ENCODE data around the gene ERBB4.
A peak's percentile ranks its signal among the peaks of the same experiment; 100 is the strongest.
"Not testable (repeated sequence)": the region's sequence is repeated elsewhere in the genome, so short reads cannot be mapped to it uniquely, and the experiment has no call there.

ERBB4 gene

GRCh38 chr2:212467551-212467950, 71.1 kb downstream of the ERBB4 start:
- not testable (repeated sequence) for H3K27me3 ChIP-seq (ENCODE audit: control insufficient read depth, insufficient read depth, low read length); H3K4me1 ChIP-seq (ENCODE audit: control insufficient read depth, low read depth, low read length); H3K27ac ChIP-seq (ENCODE audit: low read length); H3K4me3 ChIP-seq (ENCODE audit: low read length); H3K36me3 ChIP-seq (ENCODE audit: control insufficient read depth, low read depth, low read length); H3K9me3 ChIP-seq (ENCODE audit: control insufficient read depth, low read depth, low read length); H3K9ac ChIP-seq (ENCODE audit: low read length)

- Histone ChIP-seq H3K36me3 (ENCODE audit: control insufficient read depth, low read depth, low read length) (no peaks in the 10 kb centered on the region), H3K4me3 (ENCODE audit: low read length) (no peak overlapping the region), H3K27ac (ENCODE audit: low read length) (no peak overlapping the region), H3K4me1 (ENCODE audit: control insufficient read depth, low read depth, low read length) (no peaks in the 10 kb centered on the region), H3K27me3 (ENCODE audit: control insufficient read depth, insufficient read depth, low read length) (no peaks in the 10 kb centered on the region), H3K9me3 (ENCODE audit: control insufficient read depth, low read depth, low read length) (peaks cover 3% of the 10 kb centered on the region), H3K9ac (ENCODE audit: low read length) (no peak overlapping the region)
These were observed 73.1 kb downstream of the ERBB4 start for GRCh38 chr2:212465456-212465855.

GRCh38 chr2:212461708-212462107, 76.9 kb downstream of the ERBB4 start:
- not testable (repeated sequence) for H3K27ac ChIP-seq (ENCODE audit: low read length); H3K9me3 ChIP-seq (ENCODE audit: control insufficient read depth, low read depth, low read length); H3K4me3 ChIP-seq (ENCODE audit: low read length); H3K27me3 ChIP-seq (ENCODE audit: control insufficient read depth, insufficient read depth, low read length); H3K4me1 ChIP-seq (ENCODE audit: control insufficient read depth, low read depth, low read length); H3K9ac ChIP-seq (ENCODE audit: low read length); H3K36me3 ChIP-seq (ENCODE audit: control insufficient read depth, low read depth, low read length)

GRCh38 chr2:212454149-212454548, 84.5 kb downstream of the ERBB4 start:
- H3K4me3 ChIP-seq (ENCODE audit: low read length) = no peak overlapping the region
- H3K4me1 ChIP-seq (ENCODE audit: control insufficient read depth, low read depth, low read length) = peaks cover 5% of the 10 kb centered on the region
- H3K9me3 ChIP-seq (ENCODE audit: control insufficient read depth, low read depth, low read length) = no peaks in the 10 kb centered on the region
- H3K9ac ChIP-seq (ENCODE audit: low read length) = no peak overlapping the region
- H3K36me3 ChIP-seq (ENCODE audit: control insufficient read depth, low read depth, low read length) = no peaks in the 10 kb centered on the region
- no peaks in the 10 kb centered on the region for H3K27me3 ChIP-seq (ENCODE audit: control insufficient read depth, insufficient read depth, low read length)
- H3K27ac ChIP-seq (ENCODE audit: low read length) = no peak overlapping the region

- no peaks in the 10 kb centered on the region for H3K9me3 ChIP-seq (ENCODE audit: control insufficient read depth, low read depth, low read length)
- no peak overlapping the region for H3K27ac ChIP-seq (ENCODE audit: low read length)
- no peaks in the 10 kb centered on the region for H3K36me3 ChIP-seq (ENCODE audit: control insufficient read depth, low read depth, low read length)
- no peak overlapping the region for H3K4me3 ChIP-seq (ENCODE audit: low read length)
- H3K9ac ChIP-seq (ENCODE audit: low read length) = no peak overlapping the region
- peaks cover 5% of the 10 kb centered on the region for H3K4me1 ChIP-seq (ENCODE audit: control insufficient read depth, low read depth, low read length)
- no peaks in the 10 kb centered on the region for H3K27me3 ChIP-seq (ENCODE audit: control insufficient read depth, insufficient read depth, low read length)
These were observed 86.8 kb downstream of the ERBB4 start for GRCh38 chr2:212451786-212452231.

- Histone ChIP-seq H3K27me3 (ENCODE audit: control insufficient read depth, insufficient read depth, low read length) (no peaks in the 10 kb centered on the region), H3K27ac (ENCODE audit: low read length) (no peak overlapping the region), H3K36me3 (ENCODE audit: control insufficient read depth, low read depth, low read length) (no peaks in the 10 kb centered on the region), H3K4me3 (ENCODE audit: low read length) (no peak overlapping the region), H3K9me3 (ENCODE audit: control insufficient read depth, low read depth, low read length) (no peaks in the 10 kb centered on the region), H3K9ac (ENCODE audit: low read length) (no peak overlapping the region), H3K4me1 (ENCODE audit: control insufficient read depth, low read depth, low read length) (no peaks in the 10 kb centered on the region)
These were observed 89.9 kb downstream of the ERBB4 start for GRCh38 chr2:212448698-212449097.

- H3K4me3 ChIP-seq (ENCODE audit: low read length) = no peak overlapping the region
- no peaks in the 10 kb centered on the region for H3K27me3 ChIP-seq (ENCODE audit: control insufficient read depth, insufficient read depth, low read length)
- H3K36me3 ChIP-seq (ENCODE audit: control insufficient read depth, low read depth, low read length) = no peaks in the 10 kb centered on the region
- H3K9ac ChIP-seq (ENCODE audit: low read length) = no peak overlapping the region
- H3K27ac ChIP-seq (ENCODE audit: low read length) = no peak overlapping the region
- no peaks in the 10 kb centered on the region for H3K9me3 ChIP-seq (ENCODE audit: control insufficient read depth, low read depth, low read length)
- H3K4me1 ChIP-seq (ENCODE audit: control insufficient read depth, low read depth, low read length) = no peaks in the 10 kb centered on the region
These were observed 96.8 kb downstream of the ERBB4 start for GRCh38 chr2:212441821-212442220.

GRCh38 chr2:212441141-212441540, 97.5 kb downstream of the ERBB4 start:
- Histone ChIP-seq H3K4me1 (ENCODE audit: control insufficient read depth, low read depth, low read length) (no peaks in the 10 kb centered on the region), H3K4me3 (ENCODE audit: low read length) (no peak overlapping the region), H3K9me3 (ENCODE audit: control insufficient read depth, low read depth, low read length) (no peaks in the 10 kb centered on the region), H3K36me3 (ENCODE audit: control insufficient read depth, low read depth, low read length) (no peaks in the 10 kb centered on the region), H3K27ac (ENCODE audit: low read length) (no peak overlapping the region), H3K9ac (ENCODE audit: low read length) (no peak overlapping the region), H3K27me3 (ENCODE audit: control insufficient read depth, insufficient read depth, low read length) (no peaks in the 10 kb centered on the region)

- H3K27ac ChIP-seq (ENCODE audit: low read length) = peak overlapping the region; percentile 68
- no peaks in the 10 kb centered on the region for H3K27me3 ChIP-seq (ENCODE audit: control insufficient read depth, insufficient read depth, low read length)
- no peak overlapping the region for H3K9ac ChIP-seq (ENCODE audit: low read length)
- no peaks in the 10 kb centered on the region for H3K9me3 ChIP-seq (ENCODE audit: control insufficient read depth, low read depth, low read length)
- peak overlapping the region; percentile 17 for H3K4me3 ChIP-seq (ENCODE audit: low read length)
- peaks cover 30% of the 10 kb centered on the region for H3K4me1 ChIP-seq (ENCODE audit: control insufficient read depth, low read depth, low read length)
- no peaks in the 10 kb centered on the region for H3K36me3 ChIP-seq (ENCODE audit: control insufficient read depth, low read depth, low read length)
These were observed 109.7 kb downstream of the ERBB4 start for GRCh38 chr2:212428681-212429478.

GRCh38 chr2:212427638-212428037, 111.0 kb downstream of the ERBB4 start:
- Histone ChIP-seq H3K9me3 (ENCODE audit: control insufficient read depth, low read depth, low read length) (no peaks in the 10 kb centered on the region), H3K4me3 (ENCODE audit: low read length) (peak overlapping the region; percentile 31), H3K4me1 (ENCODE audit: control insufficient read depth, low read depth, low read length) (peaks cover 30% of the 10 kb centered on the region), H3K27me3 (ENCODE audit: control insufficient read depth, insufficient read depth, low read length) (no peaks in the 10 kb centered on the region), H3K9ac (ENCODE audit: low read length) (no peak overlapping the region), H3K36me3 (ENCODE audit: control insufficient read depth, low read depth, low read length) (no peaks in the 10 kb centered on the region), H3K27ac (ENCODE audit: low read length) (no peak overlapping the region)

- Histone ChIP-seq H3K4me3 (ENCODE audit: low read length) (peak overlapping the region; percentile 31), H3K4me1 (ENCODE audit: control insufficient read depth, low read depth, low read length) (peaks cover 30% of the 10 kb centered on the region), H3K36me3 (ENCODE audit: control insufficient read depth, low read depth, low read length) (no peaks in the 10 kb centered on the region), H3K9ac (ENCODE audit: low read length) (no peak overlapping the region), H3K27ac (ENCODE audit: low read length) (peak overlapping the region; percentile 36), H3K27me3 (ENCODE audit: control insufficient read depth, insufficient read depth, low read length) (no peaks in the 10 kb centered on the region), H3K9me3 (ENCODE audit: control insufficient read depth, low read depth, low read length) (no peaks in the 10 kb centered on the region)
These were observed 111.8 kb downstream of the ERBB4 start for GRCh38 chr2:212426637-212427412.
